Measurements from ENCODE around the gene HOXC6. TPM values are rescaled to one million over a fixed set of nuclear protein-coding genes. Genes with fewer than 3 reads are reported as not detected.

The HOXC6 gene
- total and polyA plus RNA-seq, 8 donors: 0.46 to 2.0 (median 1.0) TPM; not detected in 5

DNA sequence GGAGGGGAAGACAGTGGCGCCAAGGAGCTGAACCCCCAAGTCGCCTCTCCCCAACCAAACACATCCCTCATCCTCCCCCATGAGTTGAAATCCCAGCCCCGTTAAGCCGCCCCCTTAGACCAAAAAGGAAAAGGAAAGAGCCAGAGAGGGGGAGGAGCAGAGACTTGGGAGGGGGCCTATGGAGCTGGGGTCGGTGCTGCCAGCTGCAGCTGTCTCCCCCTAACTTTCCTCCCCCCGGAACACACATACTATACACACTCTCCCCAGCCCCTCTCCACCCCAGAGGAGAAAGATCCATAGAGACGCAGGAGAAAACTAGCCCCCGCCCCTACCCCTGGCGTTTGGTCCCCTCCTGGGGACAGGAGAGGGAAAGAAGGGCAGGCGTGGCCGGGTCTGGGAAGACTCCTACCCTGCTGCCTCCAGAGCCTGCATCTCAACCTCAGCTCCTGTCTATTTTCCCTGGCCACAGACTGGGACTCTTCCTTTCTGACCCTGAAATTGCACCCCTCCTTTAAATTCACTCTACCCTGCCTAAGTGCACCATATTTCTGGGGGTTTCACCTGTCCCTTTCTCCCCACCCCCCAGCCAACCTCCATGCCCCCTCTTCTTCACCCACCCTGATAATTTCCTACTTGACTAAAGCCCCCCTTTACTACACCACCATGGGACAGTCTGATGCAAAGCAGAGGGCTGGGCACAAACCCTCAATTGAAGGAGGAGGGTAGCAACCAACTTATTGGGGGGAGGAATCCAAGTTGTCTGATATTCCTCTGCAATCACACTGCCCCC lies 29.9 kb upstream of the HOXC6 start:
- Histone ChIP-seq H3K27me3 (peaks cover 69 to 100% (median 100%) of the 10 kb centered on the region in 3 donors), H3K27ac (no peak overlapping the region), H3K36me3 (no peaks in the 10 kb centered on the region), H3K4me1 (peaks cover 33 to 58% (median 52%) of the 10 kb centered on the region in 4 donors), H3K4me3 (no peak overlapping the region), H3K9me3 (no peaks in the 10 kb centered on the region)
- 6 to 13% (median 8%) methylated on average over 11 of the region's 11 CpGs for whole genome bisulfite sequencing, 5 donors
- intact Hi-C loops (cut with DNase I; ENCODE audit: low total_unique reads): no loop called here
- TF ChIP-seq, protein P1, sequence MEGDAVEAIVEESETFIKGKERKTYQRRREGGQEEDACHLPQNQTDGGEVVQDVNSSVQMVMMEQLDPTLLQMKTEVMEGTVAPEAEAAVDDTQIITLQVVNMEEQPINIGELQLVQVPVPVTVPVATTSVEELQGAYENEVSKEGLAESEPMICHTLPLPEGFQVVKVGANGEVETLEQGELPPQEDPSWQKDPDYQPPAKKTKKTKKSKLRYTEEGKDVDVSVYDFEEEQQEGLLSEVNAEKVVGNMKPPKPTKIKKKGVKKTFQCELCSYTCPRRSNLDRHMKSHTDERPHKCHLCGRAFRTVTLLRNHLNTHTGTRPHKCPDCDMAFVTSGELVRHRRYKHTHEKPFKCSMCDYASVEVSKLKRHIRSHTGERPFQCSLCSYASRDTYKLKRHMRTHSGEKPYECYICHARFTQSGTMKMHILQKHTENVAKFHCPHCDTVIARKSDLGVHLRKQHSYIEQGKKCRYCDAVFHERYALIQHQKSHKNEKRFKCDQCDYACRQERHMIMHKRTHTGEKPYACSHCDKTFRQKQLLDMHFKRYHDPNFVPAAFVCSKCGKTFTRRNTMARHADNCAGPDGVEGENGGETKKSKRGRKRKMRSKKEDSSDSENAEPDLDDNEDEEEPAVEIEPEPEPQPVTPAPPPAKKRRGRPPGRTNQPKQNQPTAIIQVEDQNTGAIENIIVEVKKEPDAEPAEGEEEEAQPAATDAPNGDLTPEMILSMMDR (IDR thresholded peaks at IDR 0.05): no peak
- TF ChIP-seq POLR2A (IDR thresholded peaks at IDR 0.05) (no peak), EP300 (IDR thresholded peaks at IDR 0.05) (no peak), POLR2AphosphoS5 (IDR thresholded peaks at IDR 0.05) (no peak)
- DNase-seq: no peak

DNA sequence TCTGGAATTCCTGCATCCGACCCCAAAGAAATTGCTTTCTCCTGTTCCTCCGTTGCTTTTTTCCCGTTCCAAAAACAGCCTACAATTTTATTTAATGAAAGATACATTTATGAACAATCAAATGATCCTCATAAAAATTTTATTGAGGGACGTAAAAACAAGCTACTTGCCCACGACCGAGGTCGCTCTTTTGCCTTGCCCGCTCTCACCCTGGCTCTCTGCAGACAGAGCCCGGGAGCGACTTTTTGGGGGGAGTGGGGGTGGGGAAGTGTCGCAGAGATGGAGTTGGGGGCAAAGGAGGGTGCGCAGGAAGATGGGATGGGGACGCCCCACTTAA lies 29.4 kb upstream of the HOXC6 start:
- H3K4me1 ChIP-seq: peaks cover 33 to 54% (median 52%) of the 10 kb centered on the region in 4 donors
- no peaks in the 10 kb centered on the region for H3K36me3 ChIP-seq
- no peak for DNase-seq
- H3K27me3 ChIP-seq: peaks cover 69 to 100% (median 100%) of the 10 kb centered on the region in 3 donors
- 10 to 16% (median 12%) methylated on average over 13 of the region's 13 CpGs for WGBS, 5 donors
- no peaks in the 10 kb centered on the region for H3K9me3 ChIP-seq
- no peak overlapping the region for H3K27ac ChIP-seq
- no peak overlapping the region for H3K4me3 ChIP-seq
- intact Hi-C loops (cut with DNase I; ENCODE audit: low total_unique reads): no loop called here
- no peak for TF ChIP-seq POLR2A (IDR thresholded peaks at IDR 0.05)
- no peak for TF ChIP-seq POLR2AphosphoS5 (IDR thresholded peaks at IDR 0.05)
- TF ChIP-seq EP300 (IDR thresholded peaks at IDR 0.05): no peak
- TF ChIP-seq, protein P1 (IDR thresholded peaks at IDR 0.05): no peak

DNA sequence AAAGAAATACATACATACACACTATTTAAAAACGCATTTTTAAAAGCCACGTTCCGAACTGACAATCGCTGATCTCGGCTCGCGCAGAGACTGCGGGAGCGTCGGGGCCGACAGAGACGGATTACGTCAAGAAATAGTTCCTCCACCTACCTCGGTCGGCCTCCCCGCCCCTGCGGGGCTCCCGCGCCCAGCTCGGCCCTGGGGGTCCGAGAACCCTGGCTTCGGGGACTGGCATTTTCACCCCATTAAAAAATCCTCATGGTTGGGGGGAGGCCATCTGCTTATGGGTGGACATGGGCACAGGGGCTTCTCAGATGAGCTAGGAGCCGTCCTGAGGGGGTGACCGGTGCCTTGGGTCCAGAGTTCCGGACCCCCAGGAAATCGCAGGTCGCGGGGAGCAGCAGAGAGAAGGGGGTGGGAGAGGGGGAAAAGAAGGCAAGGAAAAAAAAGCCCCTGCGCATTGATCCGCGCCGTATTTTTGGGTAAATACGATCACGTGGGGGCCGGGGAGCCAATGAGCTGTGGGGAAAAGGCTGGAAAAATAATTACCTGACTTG lies 28.6 kb upstream of the HOXC6 start:
- no peak overlapping the region for H3K27ac ChIP-seq
- TF ChIP-seq, protein P1 (IDR thresholded peaks at IDR 0.05): no peak
- TF ChIP-seq POLR2A (IDR thresholded peaks at IDR 0.05) (no peak), EP300 (IDR thresholded peaks at IDR 0.05) (no peak), POLR2AphosphoS5 (IDR thresholded peaks at IDR 0.05) (no peak)
- whole genome bisulfite sequencing, 5 donors: 3 to 7% (median 6%) methylated on average over 16 to 35 of the region's 35 CpGs

DNA sequence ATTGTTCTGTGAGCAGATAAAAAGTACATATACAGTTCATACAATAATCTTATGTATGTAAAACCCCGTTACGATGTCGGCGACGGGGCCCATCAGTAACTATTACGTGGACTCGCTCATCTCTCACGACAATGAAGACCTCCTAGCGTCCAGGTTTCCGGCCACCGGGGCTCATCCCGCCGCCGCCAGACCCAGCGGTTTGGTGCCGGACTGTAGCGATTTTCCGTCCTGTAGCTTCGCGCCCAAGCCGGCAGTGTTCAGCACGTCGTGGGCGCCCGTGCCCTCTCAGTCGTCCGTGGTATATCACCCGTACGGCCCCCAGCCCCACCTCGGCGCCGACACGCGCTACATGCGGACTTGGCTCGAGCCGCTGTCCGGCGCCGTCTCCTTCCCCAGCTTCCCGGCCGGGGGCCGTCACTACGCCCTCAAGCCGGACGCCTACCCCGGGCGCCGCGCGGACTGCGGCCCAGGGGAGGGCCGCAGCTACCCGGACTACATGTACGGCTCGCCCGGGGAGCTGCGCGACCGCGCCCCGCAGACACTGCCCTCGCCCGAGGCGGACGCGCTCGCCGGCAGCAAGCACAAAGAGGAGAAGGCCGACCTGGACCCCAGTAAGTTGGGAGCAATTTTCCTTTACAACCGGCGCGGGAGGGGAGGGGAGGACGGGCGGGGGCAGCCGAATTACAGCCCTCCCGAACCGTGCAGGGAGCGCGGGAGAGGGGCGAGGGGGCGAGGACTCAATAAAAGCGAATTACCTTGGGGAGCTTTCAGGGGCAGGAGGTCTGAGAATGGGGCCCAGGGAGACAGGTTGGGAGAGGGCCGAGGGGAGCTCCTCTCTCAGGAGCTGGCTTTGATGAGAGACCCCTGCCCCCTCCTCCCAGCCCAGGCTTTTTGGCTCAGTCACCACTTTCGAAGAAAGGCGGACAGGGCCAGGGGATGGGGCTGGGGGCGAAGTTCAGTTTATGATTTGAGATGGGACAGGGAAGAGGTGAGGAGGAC lies 27.8 kb upstream of the HOXC6 start, which contains the start of gene HOXC9:
TSS of gene HOXC9 (plus strand) at position 46 of the 999 bp plus-strand sequence. CDS start at position 74, 28 bp downstream.
- intact Hi-C loops (cut with DNase I; ENCODE audit: low total_unique reads): no loop called here
- Histone ChIP-seq H3K36me3 (no peaks in the 10 kb centered on the region), H3K27me3 (peaks cover 65 to 100% (median 100%) of the 10 kb centered on the region in 3 donors), H3K9me3 (no peaks in the 10 kb centered on the region), H3K4me3 (peak within 1 kb of the TSS; percentile 9 to 39 (median 22)), H3K27ac (no peak within 1 kb of the TSS), H3K4me1 (peaks cover 19 to 41% (median 37%) of the 10 kb centered on the region in 4 donors)
- no peak for DNase-seq
- TF ChIP-seq EP300 (IDR thresholded peaks at IDR 0.05) (no peak), POLR2AphosphoS5 (IDR thresholded peaks at IDR 0.05) (no peak), POLR2A (IDR thresholded peaks at IDR 0.05) (no peak)
- TF ChIP-seq, protein P1 (IDR thresholded peaks at IDR 0.05): no peak
- WGBS, 5 donors: 2 to 13% (median 5%) methylated on average over 73 to 87 of the region's 87 CpGs

More for the DNA sequence above, 28.6 kb upstream of the HOXC6 start:
- Histone ChIP-seq H3K9me3 (no peaks in the 10 kb centered on the region), H3K4me1 (peaks cover 26 to 47% (median 44%) of the 10 kb centered on the region in 4 donors), H3K36me3 (no peaks in the 10 kb centered on the region), H3K27me3 (peaks cover 65 to 100% (median 100%) of the 10 kb centered on the region in 3 donors), H3K4me3 (peak overlapping the region; percentile 9 to 39 (median 22))
- no peak for DNase-seq
- intact Hi-C loops (cut with DNase I; ENCODE audit: low total_unique reads): no loop called here

All from stomach (tissue), 9 donors.